Neural cell (in vitro differentiated cells): ENCODE measurements around the gene ACTN4. TPM values are rescaled to one million over a fixed set of nuclear protein-coding genes. Genes with fewer than 3 reads are reported as not detected.

Experiments used
- H2AFZ ChIP-seq: fragments of 200-600, 300-800 bp; sonication (generic), shearing (Covaris generic); 2 replicates; pipeline ENCODE4 v1.6.0; 2014; ENCODE audit warnings: low read depth, mild to moderate bottlenecking, antibody characterized with exemption, low read length, moderate library complexity
- H3F3A ChIP-seq: fragments of 200-600 bp; shearing (Covaris generic); 2 replicates; pipeline ENCODE4 v1.6.1; 2016; ENCODE audit warnings: mild to moderate bottlenecking, moderate library complexity, mixed read lengths, antibody characterized with exemption, low read length; ENCODE audit not compliant: insufficient read depth, poor library complexity, severe bottlenecking
- H3K27ac ChIP-seq: fragments of 200-600, 300-800 bp; sonication (generic), shearing (Covaris generic); 2 replicates; pipeline ENCODE4 v1.5.1; 2014; ENCODE audit warnings: mild to moderate bottlenecking, low read length, moderate library complexity
- H3K27me3 ChIP-seq: fragments of 300-800, 200-600 bp; sonication (generic), shearing (Covaris generic); 2 replicates; pipeline ENCODE4 v1.6.0; 2014; ENCODE audit warnings: mild to moderate bottlenecking, low read depth, low read length, moderate library complexity; ENCODE audit not compliant: insufficient read depth
- H3K36me3 ChIP-seq: fragments of 300-800, 200-600 bp; sonication (generic), shearing (Covaris generic); 2 replicates; pipeline ENCODE4 v1.5.1; 2014; ENCODE audit warnings: mild to moderate bottlenecking, antibody characterized with exemption, low read length, moderate library complexity; ENCODE audit not compliant: insufficient read depth
- H3K4me2 ChIP-seq: fragments of 300-800, 200-600 bp; sonication (generic), shearing (Covaris generic); 2 replicates; pipeline ENCODE4 v1.6.0; 2014; ENCODE audit warnings: mild to moderate bottlenecking, low read length
- H3K4me3 ChIP-seq: fragments of 300-800, 200-600 bp; sonication (generic), shearing (Covaris generic); 2 replicates; pipeline ENCODE4 v1.5.1; 2014; ENCODE audit warnings: mild to moderate bottlenecking, low read length, moderate library complexity
- H3K79me2 ChIP-seq: fragments of 200-600 bp; shearing (Covaris generic); replicated peaks from 2 replicates; pipeline ENCODE4 v1.6.0; 2014; ENCODE audit warnings: mild to moderate bottlenecking, low read length, moderate library complexity; ENCODE audit not compliant: insufficient read depth
- H3K9ac ChIP-seq: fragments of 300-800, 200-600 bp; sonication (generic), shearing (Covaris generic); 2 replicates; pipeline ENCODE4 v1.6.1; 2016; ENCODE audit warnings: mild to moderate bottlenecking, low read length, mixed read lengths
- H3K9me2 ChIP-seq: fragments of 200-600 bp; shearing (Covaris generic); 2 replicates; pipeline ENCODE4 v1.6.1; 2016; ENCODE audit warnings: mild to moderate bottlenecking, low read length, mixed read lengths; ENCODE audit not compliant: insufficient read depth
- H3K9me3 ChIP-seq: fragments of 200-600, 300-800 bp; sonication (generic), shearing (Covaris generic); 2 replicates; pipeline ENCODE4 v1.6.1; 2016; ENCODE audit warnings: mild to moderate bottlenecking, mixed run types, low read length, moderate library complexity, mixed read lengths
- H4K20me1 ChIP-seq: fragments of 200-600 bp; shearing (Covaris generic); 2 replicates; pipeline ENCODE4 v1.6.1; 2016; ENCODE audit warnings: mild to moderate bottlenecking, mixed run types; ENCODE audit not compliant: insufficient read depth
- EP300 ChIP-seq: fragments of 450-650 bp; conservative IDR thresholded peaks from 2 replicates; pipeline ENCODE4 v1.6.1; 2014; ENCODE audit warnings: antibody characterized with exemption, mild to moderate bottlenecking, moderate library complexity; ENCODE audit not compliant: poor library complexity, severe bottlenecking
- EZH2 ChIP-seq: fragments of 200-600, 300-800 bp; shearing (Covaris generic), sonication (generic); IDR thresholded peaks from 2 replicates; pipeline ENCODE4 v1.6.1; 2014; ENCODE audit warnings: antibody characterized with exemption, low read length, borderline replicate concordance, mild to moderate bottlenecking; ENCODE audit not compliant: insufficient read depth, poor library complexity, severe bottlenecking
- MXI1 ChIP-seq: fragments of 450-650 bp; conservative IDR thresholded peaks from 2 replicates; pipeline ENCODE4 v1.6.1; 2014; ENCODE audit warnings: antibody characterized with exemption, mild to moderate bottlenecking; ENCODE audit not compliant: poor library complexity, severe bottlenecking
- POLR2AphosphoS5 ChIP-seq: IDR thresholded peaks from 2 replicates; pipeline ENCODE4 v1.6.1; 2012
- RAD21 ChIP-seq: fragments of 450-650 bp; conservative IDR thresholded peaks from 2 replicates; pipeline ENCODE4 v1.6.1; 2014; ENCODE audit warnings: antibody characterized with exemption, mild to moderate bottlenecking, moderate library complexity
- REST ChIP-seq: IDR thresholded peaks from 2 replicates; pipeline ENCODE4 v1.6.1; 2012; ENCODE audit warnings: borderline replicate concordance
- SMC3 ChIP-seq: fragments of 450-650 bp; conservative IDR thresholded peaks from 2 replicates; pipeline ENCODE4 v1.6.1; 2014; ENCODE audit warnings: antibody characterized with exemption, mild to moderate bottlenecking, moderate library complexity; ENCODE audit not compliant: poor library complexity
- TAF1 ChIP-seq: IDR thresholded peaks from 2 replicates; pipeline ENCODE4 v1.6.1; 2012; ENCODE audit warnings: low read depth
- polyA plus RNA-seq: library from polyadenylated mRNA; depleted of rRNA; stranded (reverse); fragments of >200 nt; gene quantifications from 2 replicates; pipeline ENCODE4 v1.2.3, GENCODE V29; 2014
- TF ChIP-seq, protein P1 (sequence below): fragments of 450-650 bp; IDR thresholded peaks from 2 replicates; pipeline ENCODE4 v1.5.1; 2014; ENCODE audit warnings: antibody characterized with exemption, mild to moderate bottlenecking, moderate library complexity; ENCODE audit not compliant: poor library complexity, severe bottlenecking

Gene ACTN4
- polyA plus RNA-seq, 1 donor from 2014 or later, result 54.0 TPM

- H3K79me2 ChIP-seq, result peaks cover 40% of the 10 kb centered on the region
Observed at GRCh38 chr19:38661996-38662395, 14.5 kb downstream of the ACTN4 start.

GRCh38 chr19:38662537-38663155, 15.2 kb downstream of the ACTN4 start:
- H3K9me3 ChIP-seq, result no peaks in the 10 kb centered on the region
- H2AFZ ChIP-seq, result no peak overlapping the region
- H3K4me3 ChIP-seq, result no peak overlapping the region
- no peak overlapping the region for H3K4me2 ChIP-seq
- TF ChIP-seq, protein P1, sequence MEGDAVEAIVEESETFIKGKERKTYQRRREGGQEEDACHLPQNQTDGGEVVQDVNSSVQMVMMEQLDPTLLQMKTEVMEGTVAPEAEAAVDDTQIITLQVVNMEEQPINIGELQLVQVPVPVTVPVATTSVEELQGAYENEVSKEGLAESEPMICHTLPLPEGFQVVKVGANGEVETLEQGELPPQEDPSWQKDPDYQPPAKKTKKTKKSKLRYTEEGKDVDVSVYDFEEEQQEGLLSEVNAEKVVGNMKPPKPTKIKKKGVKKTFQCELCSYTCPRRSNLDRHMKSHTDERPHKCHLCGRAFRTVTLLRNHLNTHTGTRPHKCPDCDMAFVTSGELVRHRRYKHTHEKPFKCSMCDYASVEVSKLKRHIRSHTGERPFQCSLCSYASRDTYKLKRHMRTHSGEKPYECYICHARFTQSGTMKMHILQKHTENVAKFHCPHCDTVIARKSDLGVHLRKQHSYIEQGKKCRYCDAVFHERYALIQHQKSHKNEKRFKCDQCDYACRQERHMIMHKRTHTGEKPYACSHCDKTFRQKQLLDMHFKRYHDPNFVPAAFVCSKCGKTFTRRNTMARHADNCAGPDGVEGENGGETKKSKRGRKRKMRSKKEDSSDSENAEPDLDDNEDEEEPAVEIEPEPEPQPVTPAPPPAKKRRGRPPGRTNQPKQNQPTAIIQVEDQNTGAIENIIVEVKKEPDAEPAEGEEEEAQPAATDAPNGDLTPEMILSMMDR, result no peak
- H4K20me1 ChIP-seq, result no peaks in the 10 kb centered on the region
- H3K9ac ChIP-seq, result no peak overlapping the region
- no peak overlapping the region for H3K27ac ChIP-seq
- H3F3A ChIP-seq, result no peaks in the 10 kb centered on the region
- peaks cover 35% of the 10 kb centered on the region for H3K79me2 ChIP-seq
- no peaks in the 10 kb centered on the region for H3K36me3 ChIP-seq
- no peaks in the 10 kb centered on the region for H3K9me2 ChIP-seq
- H3K27me3 ChIP-seq, result no peaks in the 10 kb centered on the region

More at GRCh38 chr19:38661996-38662395, 14.5 kb downstream of the ACTN4 start:
- Histone ChIP-seq H3K9me2 (no peaks in the 10 kb centered on the region), H3F3A (no peaks in the 10 kb centered on the region), H3K27me3 (no peaks in the 10 kb centered on the region), H3K9me3 (no peaks in the 10 kb centered on the region), H3K36me3 (no peaks in the 10 kb centered on the region), H3K4me2 (no peak overlapping the region), H3K9ac (no peak overlapping the region), H3K4me3 (no peak overlapping the region), H2AFZ (no peak overlapping the region), H4K20me1 (no peaks in the 10 kb centered on the region), H3K27ac (no peak overlapping the region)
- TF ChIP-seq POLR2AphosphoS5 (no peak), RAD21 (no peak), REST (no peak), EP300 (no peak), EZH2 (no peak), MXI1 (no peak), TAF1 (no peak), SMC3 (no peak)
- TF ChIP-seq, protein P1, result no peak
